Measurements from ENCODE around the gene CXXC5.

- TF ChIP-seq, protein P1, sequence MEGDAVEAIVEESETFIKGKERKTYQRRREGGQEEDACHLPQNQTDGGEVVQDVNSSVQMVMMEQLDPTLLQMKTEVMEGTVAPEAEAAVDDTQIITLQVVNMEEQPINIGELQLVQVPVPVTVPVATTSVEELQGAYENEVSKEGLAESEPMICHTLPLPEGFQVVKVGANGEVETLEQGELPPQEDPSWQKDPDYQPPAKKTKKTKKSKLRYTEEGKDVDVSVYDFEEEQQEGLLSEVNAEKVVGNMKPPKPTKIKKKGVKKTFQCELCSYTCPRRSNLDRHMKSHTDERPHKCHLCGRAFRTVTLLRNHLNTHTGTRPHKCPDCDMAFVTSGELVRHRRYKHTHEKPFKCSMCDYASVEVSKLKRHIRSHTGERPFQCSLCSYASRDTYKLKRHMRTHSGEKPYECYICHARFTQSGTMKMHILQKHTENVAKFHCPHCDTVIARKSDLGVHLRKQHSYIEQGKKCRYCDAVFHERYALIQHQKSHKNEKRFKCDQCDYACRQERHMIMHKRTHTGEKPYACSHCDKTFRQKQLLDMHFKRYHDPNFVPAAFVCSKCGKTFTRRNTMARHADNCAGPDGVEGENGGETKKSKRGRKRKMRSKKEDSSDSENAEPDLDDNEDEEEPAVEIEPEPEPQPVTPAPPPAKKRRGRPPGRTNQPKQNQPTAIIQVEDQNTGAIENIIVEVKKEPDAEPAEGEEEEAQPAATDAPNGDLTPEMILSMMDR (IDR thresholded peaks at IDR 0.05; ENCODE audit: poor library complexity), result no peak
- no peak for TF ChIP-seq EZH2phosphoT487 (IDR thresholded peaks at IDR 0.05; ENCODE audit: low read depth, severe bottlenecking, unreplicated experiment)
Observed at GRCh38 chr5:139671096-139671841, 23.1 kb downstream of the CXXC5 start.
